Stimulated activated CD8-positive, alpha-beta memory T cell treated with anti-CD3 and anti-CD28 coated beads, Interleukin-7, amount 100 ng/mL, for 4 hours (primary cell): Measurements from ENCODE around the gene SH2D3C.
A peak's percentile ranks its signal among the peaks of the same experiment; 100 is the strongest.
"Not testable (repeated sequence)": the region's sequence is repeated elsewhere in the genome, so short reads cannot be mapped to it uniquely, and the experiment has no call there.

Source experiments
- DNase-seq, 2 donors: peaks; one replicate each; pipeline ENCODE4 v3.0.0-alpha.2; 2020; ENCODE audit warnings: low read depth in 2 of 2

The SH2D3C gene

GRCh38 chr9:127785933-127786772 is 7.7 kb upstream of the SH2D3C start, which contains the start of gene CDK9:
Gene CDK9, plus strand, starts transcription at chr9:127786034. Its CDS starts 115 bp downstream, at chr9:127786149.
- DNase-seq = peak; percentile 83 to 90

GRCh38 chr9:127785023-127785932 is 6.8 kb upstream of the SH2D3C start:
- peak; percentile 79 to 86 for DNase-seq

GRCh38 chr9:127783111-127784008 is 4.9 kb upstream of the SH2D3C start:
- peak; percentile 60 to 67 for DNase-seq

GRCh38 chr9:127781806-127782205 is 3.3 kb upstream of the SH2D3C start:
- DNase-seq = no peak

- DNase-seq = not testable (repeated sequence)
Measured at GRCh38 chr9:127780909-127781308, 2.4 kb upstream of the SH2D3C start.

GRCh38 chr9:127780126-127780885 is 1.8 kb upstream of the SH2D3C start:
- no peak for DNase-seq

- DNase-seq = peak; percentile 55 to 62
Measured at GRCh38 chr9:127779136-127779981, 893 bp upstream of the SH2D3C start.

GRCh38 chr9:127777368-127777980 is 992 bp downstream of the SH2D3C start:
- no peak for DNase-seq

- no peak for DNase-seq
Measured at GRCh38 chr9:127776924-127777289, 1.6 kb downstream of the SH2D3C start.

- peak; percentile 62 to 69 for DNase-seq
Measured at GRCh38 chr9:127776195-127776923, 2.1 kb downstream of the SH2D3C start.

- DNase-seq = no peak
Measured at GRCh38 chr9:127773981-127774380, 4.5 kb downstream of the SH2D3C start.

- DNase-seq = no peak
Measured at GRCh38 chr9:127773272-127773671, 5.2 kb downstream of the SH2D3C start.

- DNase-seq = no peak
Measured at GRCh38 chr9:127772603-127773002, 5.9 kb downstream of the SH2D3C start.

GRCh38 chr9:127771570-127772189 is 6.8 kb downstream of the SH2D3C start:
- DNase-seq = no peak

GRCh38 chr9:127770905-127771569 is 7.4 kb downstream of the SH2D3C start:
- peak; percentile 91 to 96 for DNase-seq

- DNase-seq = no peak
Measured at GRCh38 chr9:127770583-127770904, 7.9 kb downstream of the SH2D3C start.

GRCh38 chr9:127769929-127770582 is 8.4 kb downstream of the SH2D3C start:
- no peak for DNase-seq
